Jurkat, Clone E6-1 (cell line): ENCODE results near the gene P2RX5. TPM values are rescaled to one million over a fixed set of nuclear protein-coding genes. Genes with fewer than 3 reads are reported as not detected.
"Not testable (repeated sequence)": the region's sequence is repeated elsewhere in the genome, so short reads cannot be mapped to it uniquely, and the experiment has no call there.

ENCODE experiments used
- DNase-seq: peaks from one replicate; pipeline ENCODE4 v3.0.0-alpha.2; 2011; ENCODE audit warnings: low read depth, low spot score
- H3K4me3 ChIP-seq: 2 replicates; pipeline ENCODE4 v1.5.1; 2011; ENCODE audit warnings: mild to moderate bottlenecking, low read length, control low read depth, moderate library complexity
- polyA plus RNA-seq: library from polyadenylated mRNA; unstranded; fragments of >200 nt; gene quantifications from one replicate; pipeline ENCODE4 v1.2.1, GENCODE V29; 2012; ENCODE audit warnings: missing spikeins; ENCODE audit not compliant: insufficient read length, insufficient read depth

The P2RX5 gene
- polyA plus RNA-seq: 54.5 TPM

- peak; percentile 55 for DNase-seq
- H3K4me3 ChIP-seq: peak within 1 kb of the TSS; percentile 77
Measured at GRCh38 chr17:3695723-3696411, at the start of gene P2RX5. P2RX5 (minus strand) TSS chr17:3696155; CDS start chr17:3696005, 150 bp downstream.

GRCh38 chr17:3745071-3745470, 49.1 kb upstream of the P2RX5 start:
- DNase-seq: no peak
- H3K4me3 ChIP-seq: no peak overlapping the region

GRCh38 chr17:3744014-3744413, 48.1 kb upstream of the P2RX5 start:
- H3K4me3 ChIP-seq: no peak overlapping the region
- no peak for DNase-seq

- no peak overlapping the region for H3K4me3 ChIP-seq
- DNase-seq: peak; percentile 97
Measured at GRCh38 chr17:3740611-3741073, 44.7 kb upstream of the P2RX5 start.

DNA sequence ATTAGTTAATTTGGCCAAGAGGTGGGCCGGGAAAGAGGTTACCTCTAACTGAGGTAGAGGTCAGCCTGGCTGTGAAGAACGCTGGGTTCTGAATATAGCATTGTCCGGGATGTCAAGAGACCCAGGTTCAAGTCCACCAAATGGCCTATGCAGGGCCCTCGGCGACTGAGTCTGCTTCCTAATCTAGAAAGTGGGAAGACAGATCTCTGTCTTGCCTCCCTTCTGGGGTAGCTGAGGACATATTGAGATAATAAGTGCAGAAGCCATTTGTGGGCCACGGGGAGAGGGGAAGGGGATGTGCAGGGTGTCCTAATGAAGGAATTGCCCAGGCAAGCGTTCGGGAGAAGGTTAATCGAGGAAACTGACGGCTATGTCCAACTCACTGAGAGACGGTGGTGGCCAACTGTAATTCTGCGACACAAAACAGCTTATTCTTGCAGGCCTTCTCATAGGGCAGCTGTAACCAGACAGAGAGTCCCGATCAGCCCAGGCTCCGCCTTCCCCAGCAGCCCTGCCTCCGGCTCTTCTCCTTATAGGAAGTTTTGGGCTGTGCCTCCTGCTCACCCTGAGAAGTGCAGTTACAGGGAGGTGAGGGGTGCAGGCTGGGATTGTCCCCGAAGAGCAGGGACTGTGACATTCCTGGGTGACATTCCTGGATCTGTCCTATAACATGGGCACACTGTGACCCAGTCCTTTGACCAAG, 43.6 kb upstream of the P2RX5 start:
- no peak for DNase-seq
- no peak overlapping the region for H3K4me3 ChIP-seq

DNA sequence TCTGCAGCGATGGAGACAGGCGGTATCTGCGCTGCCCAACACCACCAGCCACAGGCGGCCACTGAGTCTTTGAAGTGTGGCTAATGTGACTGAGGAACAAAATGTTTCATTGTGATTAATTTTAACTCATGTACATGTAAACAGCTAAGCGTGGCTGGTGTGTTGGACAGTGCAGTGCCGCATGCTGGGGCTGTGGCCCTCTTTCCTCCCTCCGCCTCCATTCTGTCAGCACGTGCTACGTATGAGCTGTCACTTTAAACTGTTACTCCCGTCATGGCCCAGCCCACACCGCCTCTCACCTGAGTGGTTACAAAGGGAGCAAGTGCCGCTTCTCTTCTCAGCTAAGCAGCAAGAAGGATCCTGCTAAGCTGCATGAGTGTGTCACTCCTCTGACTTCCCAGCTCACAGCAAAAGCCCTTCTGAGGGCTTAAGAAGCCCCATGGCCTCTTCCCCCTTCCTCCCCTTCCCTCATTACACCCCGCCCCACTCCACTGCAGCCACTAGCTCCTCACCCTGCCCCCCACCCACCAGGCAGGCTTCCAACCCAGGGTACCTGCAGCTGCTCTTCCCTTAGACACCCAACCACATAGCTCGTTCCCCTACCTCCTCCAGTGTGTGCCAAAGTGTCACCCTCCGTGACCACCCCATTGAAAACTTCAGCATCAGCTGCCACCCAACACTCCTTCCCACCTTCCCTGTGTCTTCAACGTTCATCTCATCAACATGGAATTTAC, 42.8 kb upstream of the P2RX5 start:
- peak; percentile 82 for DNase-seq
- peak overlapping the region; percentile 38 for H3K4me3 ChIP-seq

DNA sequence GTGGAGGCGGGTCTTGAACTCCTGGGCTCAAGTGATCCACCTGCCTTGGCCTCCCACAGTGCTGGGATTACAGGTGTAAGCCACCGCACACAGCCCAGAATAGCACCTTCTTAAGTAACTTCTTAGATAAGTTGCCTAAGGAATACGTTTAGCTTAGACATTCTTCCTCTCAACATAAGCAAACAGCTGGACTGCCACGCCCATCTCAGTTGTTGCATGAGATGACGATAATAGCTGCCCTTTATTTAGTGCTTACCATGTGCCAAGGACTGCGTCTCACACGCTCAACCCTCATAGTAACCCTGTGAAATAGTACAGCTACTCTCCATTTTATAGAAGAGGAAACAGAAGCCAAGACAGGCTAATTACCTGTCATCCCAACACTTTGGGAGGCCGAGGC, 39.6 kb upstream of the P2RX5 start:
- H3K4me3 ChIP-seq: no peak overlapping the region
- no peak for DNase-seq

DNA sequence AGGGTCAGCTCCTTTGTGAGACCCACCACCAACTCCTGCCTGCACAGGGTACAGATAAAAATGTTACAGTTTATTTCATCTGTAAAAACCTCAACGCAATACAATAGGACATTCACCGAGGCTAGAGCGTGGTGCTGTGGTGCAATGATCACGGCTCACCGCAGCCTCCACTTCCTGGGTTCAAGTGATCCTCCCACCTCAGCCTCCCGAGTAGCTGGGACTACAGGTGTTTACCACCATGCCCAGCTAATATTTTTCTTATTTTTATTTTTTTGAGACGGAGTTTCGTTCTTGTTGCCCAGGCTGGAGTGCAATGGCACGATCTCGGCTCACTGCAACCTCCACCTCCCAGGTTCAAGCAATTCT, 38.9 kb upstream of the P2RX5 start:
- not testable (repeated sequence) for DNase-seq, H3K4me3 ChIP-seq

DNA sequence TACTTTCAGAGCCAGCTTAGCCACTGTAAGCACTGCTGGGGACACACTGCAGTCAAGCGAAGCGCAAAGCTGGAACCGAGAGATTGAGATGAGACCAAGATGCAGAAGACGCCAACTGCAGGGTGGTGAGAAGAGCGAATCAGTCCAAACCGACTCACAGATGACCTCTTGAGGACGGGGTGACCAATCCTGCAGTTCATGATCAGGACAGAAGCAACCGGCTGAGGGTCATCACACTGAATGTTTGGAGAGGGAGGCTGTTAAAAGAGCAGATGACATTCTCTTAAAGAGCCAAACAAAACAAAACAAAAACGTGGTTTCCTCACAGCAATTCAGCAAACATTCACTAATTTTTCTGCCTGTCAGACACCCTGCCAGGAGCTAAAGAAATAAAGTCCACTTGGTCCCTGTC, 36.3 kb upstream of the P2RX5 start:
- DNase-seq: no peak

DNA sequence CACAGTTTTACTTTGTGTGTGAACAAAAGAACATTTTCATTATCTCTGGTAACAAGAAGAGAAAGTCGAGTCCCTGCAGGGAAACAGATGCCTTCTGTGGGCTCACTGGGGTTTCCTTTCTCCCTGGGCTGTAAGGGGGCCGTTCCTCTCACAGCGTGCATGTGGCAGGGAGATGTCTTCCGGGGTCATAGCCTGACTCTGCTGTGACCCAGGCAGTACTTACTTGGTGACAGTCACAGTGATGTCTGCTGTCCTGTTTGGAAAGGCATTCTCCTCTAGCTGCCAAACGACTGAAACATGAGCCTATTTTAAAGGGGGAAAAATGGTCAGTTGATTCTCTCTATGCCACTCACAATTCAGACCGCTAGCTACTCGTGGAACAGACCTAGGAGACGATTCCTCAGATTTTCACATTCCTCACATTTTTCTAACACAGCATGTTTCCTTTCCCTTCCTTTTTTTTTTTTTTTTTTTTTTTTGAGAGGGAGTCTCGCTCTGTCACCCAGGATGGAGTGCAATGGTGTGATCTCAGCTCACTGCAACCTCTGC, 35.0 kb upstream of the P2RX5 start:
- DNase-seq: no peak

More for the DNA sequence above, 36.3 kb upstream of the P2RX5 start:
- no peak overlapping the region for H3K4me3 ChIP-seq

GRCh38 chr17:3729881-3730280, 33.9 kb upstream of the P2RX5 start:
- DNase-seq: no peak
- H3K4me3 ChIP-seq: no peak overlapping the region

More for the DNA sequence above, 35.0 kb upstream of the P2RX5 start:
- no peak overlapping the region for H3K4me3 ChIP-seq

- not testable (repeated sequence) for DNase-seq
Measured at GRCh38 chr17:3728099-3728498, 32.1 kb upstream of the P2RX5 start.

GRCh38 chr17:3727041-3727440, 31.1 kb upstream of the P2RX5 start:
- H3K4me3 ChIP-seq: no peak overlapping the region
- DNase-seq: no peak

More at GRCh38 chr17:3728099-3728498, 32.1 kb upstream of the P2RX5 start:
- H3K4me3 ChIP-seq: not testable (repeated sequence)

DNA sequence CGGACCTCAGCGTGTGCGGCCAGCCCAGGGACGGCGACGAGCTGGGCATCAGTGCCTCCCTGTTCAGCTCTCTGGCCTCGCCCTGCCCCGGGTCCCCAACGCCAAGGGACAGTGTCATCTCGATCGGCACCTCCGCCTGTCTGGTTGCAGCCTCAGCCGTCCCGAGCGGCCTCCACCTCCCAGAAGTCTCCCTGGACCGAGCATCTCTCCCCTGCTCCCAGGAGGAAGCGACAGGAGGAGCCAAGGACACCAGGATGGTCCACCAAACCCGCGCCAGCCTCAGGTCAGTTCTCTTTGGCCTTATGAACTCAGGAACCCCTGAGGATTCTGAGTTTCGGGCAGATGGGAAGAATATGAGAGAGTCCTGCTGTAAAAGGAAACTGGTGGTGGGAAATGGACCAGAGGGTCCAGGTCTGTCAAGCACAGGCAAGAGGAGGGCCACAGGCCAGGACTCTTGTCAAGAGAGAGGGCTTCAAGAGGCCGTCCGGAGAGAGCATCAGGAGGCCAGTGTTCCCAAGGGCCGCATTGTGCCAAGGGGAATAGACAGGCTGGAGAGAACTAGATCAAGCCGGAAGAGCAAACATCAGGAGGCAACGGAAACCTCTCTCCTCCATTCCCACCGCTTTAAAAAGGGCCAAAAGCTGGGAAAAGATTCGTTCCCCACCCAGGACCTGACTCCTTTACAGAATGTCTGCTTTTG, 28.6 kb upstream of the P2RX5 start:
- no peak for DNase-seq
- H3K4me3 ChIP-seq: peak overlapping the region; percentile 97

- peak; percentile 86 for DNase-seq
- peak within 1 kb of the TSS; percentile 97 for H3K4me3 ChIP-seq
Measured at GRCh38 chr17:3723556-3724377, 27.8 kb upstream of the P2RX5 start, which contains the start of gene HASPIN. HASPIN (plus strand) TSS chr17:3723903; CDS start chr17:3723936, 33 bp downstream.

GRCh38 chr17:3723188-3723555, 27.2 kb upstream of the P2RX5 start:
- no peak for DNase-seq
- peak overlapping the region; percentile 97 for H3K4me3 ChIP-seq

DNA sequence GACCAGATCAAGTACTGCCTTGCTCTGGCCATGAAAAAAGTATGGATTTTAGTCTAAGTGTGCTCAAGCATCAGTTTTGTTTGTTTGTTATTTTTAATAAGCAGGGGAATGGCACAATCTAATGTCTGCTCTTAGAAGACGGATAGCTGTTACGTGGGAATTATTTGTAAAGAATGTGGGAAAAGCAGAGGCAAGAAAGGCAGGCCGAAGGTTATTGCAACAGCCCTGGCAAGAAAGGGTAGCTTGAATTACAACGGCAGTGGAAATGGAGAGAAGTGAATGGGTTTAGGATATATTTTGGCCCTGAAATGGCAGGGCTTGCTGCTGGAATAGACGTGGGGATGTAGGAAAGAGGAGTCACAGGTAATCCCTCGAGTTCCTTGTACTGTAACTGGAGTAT, 26.8 kb upstream of the P2RX5 start:
- peak overlapping the region; percentile 97 for H3K4me3 ChIP-seq
- no peak for DNase-seq

DNA sequence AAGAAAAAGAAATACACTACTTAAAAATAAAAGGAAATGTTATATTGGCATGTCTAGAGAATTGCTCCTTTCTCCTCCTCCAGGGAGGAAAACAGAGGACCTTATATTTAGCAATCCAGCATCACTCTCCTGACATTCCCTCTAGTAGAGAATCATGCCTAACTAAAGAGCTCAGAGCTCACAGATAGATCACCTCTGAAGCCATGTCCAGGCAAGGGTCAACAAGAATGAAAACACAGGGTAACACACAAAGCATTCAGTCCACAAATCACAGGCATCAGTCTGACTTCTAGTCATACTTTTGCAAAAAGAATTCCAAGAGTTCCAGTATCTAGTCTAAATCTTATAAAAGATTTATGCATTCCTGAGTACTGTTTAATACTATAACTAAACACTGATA, 23.3 kb upstream of the P2RX5 start:
- H3K4me3 ChIP-seq: no peak overlapping the region
- DNase-seq: no peak
